GM21576 (cell line): ENCODE measurements around the gene TGM3.

Experiments used
- ATAC-seq: cut with Tn5 transposase; IDR thresholded peaks from one replicate; pipeline ENCODE4 v1.9.1; 2021; ENCODE audit warnings: mild to moderate bottlenecking, moderate library complexity; ENCODE audit not compliant: unreplicated experiment

Gene TGM3

GRCh38 chr20:2335096-2335870 lies 39.5 kb downstream of the TGM3 start:
- ATAC-seq = no peak

- no peak for ATAC-seq
Observed at GRCh38 chr20:2336471-2336870, 40.7 kb downstream of the TGM3 start.

DNA sequence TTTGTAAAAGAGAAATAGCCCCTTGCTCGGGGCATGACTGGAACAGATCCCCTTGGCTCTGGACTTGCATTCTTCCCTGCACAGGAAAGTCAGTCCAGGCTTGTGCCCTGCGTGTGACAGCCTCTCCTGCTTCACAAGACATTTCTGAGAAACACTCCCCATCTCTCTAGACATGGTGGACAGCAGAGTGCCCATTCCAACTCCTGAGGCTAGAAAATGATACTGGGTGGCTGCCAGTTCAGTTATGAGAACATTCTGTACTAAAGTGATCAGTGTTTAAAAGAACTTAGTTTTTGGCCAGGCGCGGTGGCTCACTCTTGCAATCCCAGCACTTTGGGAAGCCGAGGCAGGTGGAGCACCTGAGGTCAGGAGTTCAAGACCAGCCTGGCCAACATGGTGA lies 41.3 kb downstream of the TGM3 start:
- ATAC-seq = no peak

GRCh38 chr20:2338411-2339066 lies 42.7 kb downstream of the TGM3 start:
- no peak for ATAC-seq

GRCh38 chr20:2340136-2340535 lies 44.3 kb downstream of the TGM3 start:
- ATAC-seq = no peak

GRCh38 chr20:2340823-2341222 lies 45.0 kb downstream of the TGM3 start:
- no peak for ATAC-seq

DNA sequence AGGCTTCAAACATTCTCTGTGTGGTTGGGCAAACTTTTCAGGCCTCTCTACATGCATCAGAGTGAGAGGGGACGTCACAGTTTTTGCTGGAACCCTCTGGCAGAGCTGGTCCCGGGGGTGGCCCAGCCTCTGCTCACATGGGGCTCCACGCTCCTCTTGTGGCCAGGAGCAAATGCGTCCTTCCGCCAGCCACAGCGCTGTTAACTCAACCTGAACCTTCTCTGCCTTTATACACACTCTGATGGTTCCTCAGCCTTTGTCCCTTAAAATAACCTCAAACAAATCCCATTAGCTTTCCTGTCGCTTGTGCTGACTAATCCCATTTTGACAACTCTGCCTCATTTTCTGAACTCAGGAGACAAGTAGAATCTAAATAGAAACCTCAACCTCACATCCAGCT lies 45.5 kb downstream of the TGM3 start:
- ATAC-seq = no peak

- ATAC-seq = no peak
Observed at GRCh38 chr20:2342243-2342642, 46.4 kb downstream of the TGM3 start.

DNA sequence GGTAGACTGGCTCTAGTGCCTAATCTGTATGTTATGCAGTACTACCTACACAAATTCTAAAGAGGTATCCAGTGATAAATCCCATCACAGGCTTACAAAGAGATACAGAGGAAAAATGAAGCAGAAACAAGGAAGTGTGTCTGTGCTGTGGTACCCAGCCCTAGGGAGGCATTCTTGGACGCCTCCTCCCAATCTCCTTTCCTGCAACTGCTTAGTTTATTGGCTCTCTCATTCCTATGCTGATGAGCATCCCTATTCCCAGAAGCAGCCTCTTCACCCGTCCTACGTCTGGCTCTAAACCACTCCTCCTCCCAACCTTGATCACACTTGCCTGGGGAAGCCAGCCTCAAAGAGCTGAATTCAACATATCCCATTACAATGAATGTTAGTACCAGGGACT lies 50.4 kb downstream of the TGM3 start:
- no peak for ATAC-seq

- no peak for ATAC-seq
Observed at GRCh38 chr20:2348336-2348735, 52.5 kb downstream of the TGM3 start.

DNA sequence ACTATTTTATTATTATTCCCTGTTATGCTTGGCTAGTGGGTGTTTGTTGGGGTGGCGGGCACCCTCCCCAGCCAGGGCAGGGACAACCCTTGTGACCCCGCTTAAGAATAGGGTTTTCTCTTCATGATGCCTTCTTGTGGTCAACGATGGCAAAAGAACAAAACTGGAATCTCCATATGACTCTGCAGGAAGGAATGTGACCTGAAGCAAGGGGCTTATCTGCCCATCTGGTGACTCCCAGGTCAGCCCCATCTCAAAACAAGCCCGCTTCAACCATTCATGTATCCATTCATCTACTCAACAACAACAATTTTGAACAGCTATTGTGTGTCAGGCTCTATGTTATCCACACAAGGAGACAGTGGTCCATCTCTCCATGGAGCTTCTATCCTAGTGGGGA lies 54.0 kb downstream of the TGM3 start:
- ATAC-seq = no peak

- ATAC-seq = no peak
Observed at GRCh38 chr20:2350606-2351005, 54.8 kb downstream of the TGM3 start.

DNA sequence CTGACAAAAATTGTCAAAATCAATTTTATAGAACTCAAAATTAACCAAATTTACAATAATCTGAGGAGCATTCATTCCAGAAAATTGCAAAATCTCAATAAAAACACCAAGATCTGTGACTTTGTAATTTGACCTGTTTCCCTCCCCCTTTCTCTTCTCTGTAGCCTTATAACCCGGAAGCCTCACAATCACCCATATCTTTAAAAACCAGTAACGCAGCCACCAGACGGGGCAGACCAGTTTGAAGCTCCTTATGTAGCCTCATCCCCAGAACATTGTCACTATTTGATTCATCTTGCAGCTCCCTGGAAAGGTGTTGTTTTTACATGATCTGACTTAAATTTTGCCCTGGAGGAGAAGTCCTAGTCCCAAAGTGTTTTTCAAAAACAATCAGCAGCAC lies 57.4 kb downstream of the TGM3 start:
- ATAC-seq = no peak

GRCh38 chr20:2357114-2357513 lies 61.3 kb downstream of the TGM3 start:
- no peak for ATAC-seq

- ATAC-seq = no peak
Observed at GRCh38 chr20:2358006-2358405, 62.2 kb downstream of the TGM3 start.

DNA sequence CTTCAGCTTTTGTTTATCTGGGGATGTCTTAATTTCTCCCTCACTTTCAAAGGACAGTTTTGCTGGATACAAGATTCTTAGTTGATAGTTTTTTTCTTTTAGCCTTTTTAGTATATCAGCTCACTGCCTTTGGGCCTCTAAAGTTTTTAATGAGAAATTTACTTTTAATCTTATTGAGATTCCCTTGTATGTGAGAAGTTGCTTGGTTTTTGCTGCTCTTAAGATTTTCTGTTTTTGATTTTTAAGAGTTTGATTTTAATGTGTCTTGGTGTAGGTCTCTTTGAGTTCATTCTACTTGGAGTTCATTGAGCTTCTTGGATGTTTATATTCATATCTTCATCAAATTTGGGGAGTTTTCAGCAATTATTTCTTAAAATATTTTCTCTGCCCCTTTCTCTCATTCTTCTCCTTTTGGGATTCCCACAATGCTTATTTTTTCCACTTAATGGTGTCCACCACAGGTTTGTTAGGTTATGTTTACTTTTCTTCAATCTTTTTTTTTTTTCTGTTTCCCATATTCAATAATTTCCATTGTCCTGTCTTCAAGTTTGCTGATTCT lies 65.3 kb downstream of the TGM3 start:
- no peak for ATAC-seq

- no peak for ATAC-seq
Observed at GRCh38 chr20:2363187-2363586, 67.4 kb downstream of the TGM3 start.

- ATAC-seq = no peak
Observed at GRCh38 chr20:2363587-2363986, 67.8 kb downstream of the TGM3 start.

GRCh38 chr20:2364044-2364443 lies 68.2 kb downstream of the TGM3 start:
- ATAC-seq = no peak

GRCh38 chr20:2365091-2365490 lies 69.3 kb downstream of the TGM3 start:
- ATAC-seq = no peak

DNA sequence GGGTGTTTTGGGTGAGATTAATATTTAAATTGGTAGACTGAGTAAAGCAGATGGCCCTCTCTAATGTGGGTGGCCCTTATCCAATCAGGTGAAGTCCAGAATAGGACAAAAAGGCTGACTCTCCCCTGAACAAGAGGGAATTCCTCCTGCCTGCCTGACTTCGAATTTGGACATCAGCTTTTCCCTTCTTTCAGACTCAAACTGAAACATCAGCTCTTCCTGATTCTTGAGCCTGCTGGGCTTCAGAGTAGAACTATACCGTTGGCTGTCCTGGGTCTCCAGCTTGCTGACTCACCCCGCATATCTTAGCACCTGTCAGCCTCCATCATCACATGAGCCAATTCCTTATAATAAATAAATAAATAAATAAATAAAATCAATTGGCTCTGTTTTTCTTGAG lies 69.9 kb downstream of the TGM3 start:
- no peak for ATAC-seq

- ATAC-seq = no peak
Observed at GRCh38 chr20:2368621-2369020, 72.8 kb downstream of the TGM3 start.
